ENCODE measurements around the gene USP13.

Gene USP13

GRCh38 chr3:179702271-179702947 is 49.6 kb downstream of the USP13 start:
- TF ChIP-seq GATA3 (IDR thresholded peaks at IDR 0.05; ENCODE audit: low read depth, low read length) (no peak), GATA2 (IDR thresholded peaks at IDR 0.05; ENCODE audit: low read depth, low read length) (no peak)

- TF ChIP-seq GATA2 (IDR thresholded peaks at IDR 0.05; ENCODE audit: low read depth, low read length): no peak
- TF ChIP-seq GATA3 (IDR thresholded peaks at IDR 0.05; ENCODE audit: low read depth, low read length): no peak
Observed at GRCh38 chr3:179703816-179704215, 51.0 kb downstream of the USP13 start.

- TF ChIP-seq GATA2 (IDR thresholded peaks at IDR 0.05; ENCODE audit: low read depth, low read length): no peak
- TF ChIP-seq GATA3 (IDR thresholded peaks at IDR 0.05; ENCODE audit: low read depth, low read length): no peak
Observed at GRCh38 chr3:179706233-179706632, 53.4 kb downstream of the USP13 start.

GRCh38 chr3:179710079-179710478 is 57.2 kb downstream of the USP13 start:
- TF ChIP-seq GATA2 (IDR thresholded peaks at IDR 0.05; ENCODE audit: low read depth, low read length) (no peak), GATA3 (IDR thresholded peaks at IDR 0.05; ENCODE audit: low read depth, low read length) (no peak)

GRCh38 chr3:179713643-179714090 is 60.8 kb downstream of the USP13 start:
- TF ChIP-seq GATA2 (IDR thresholded peaks at IDR 0.05; ENCODE audit: low read depth, low read length) (no peak), GATA3 (IDR thresholded peaks at IDR 0.05; ENCODE audit: low read depth, low read length) (no peak)

GRCh38 chr3:179715582-179715981 is 62.7 kb downstream of the USP13 start:
- TF ChIP-seq GATA2 (IDR thresholded peaks at IDR 0.05; ENCODE audit: low read depth, low read length) (no peak), GATA3 (IDR thresholded peaks at IDR 0.05; ENCODE audit: low read depth, low read length) (no peak)

- no peak for TF ChIP-seq GATA3 (IDR thresholded peaks at IDR 0.05; ENCODE audit: low read depth, low read length)
- no peak for TF ChIP-seq GATA2 (IDR thresholded peaks at IDR 0.05; ENCODE audit: low read depth, low read length)
Observed at GRCh38 chr3:179716226-179716625, 63.4 kb downstream of the USP13 start.

GRCh38 chr3:179716811-179717210 is 64.0 kb downstream of the USP13 start:
- no peak for TF ChIP-seq GATA3 (IDR thresholded peaks at IDR 0.05; ENCODE audit: low read depth, low read length)
- TF ChIP-seq GATA2 (IDR thresholded peaks at IDR 0.05; ENCODE audit: low read depth, low read length): no peak

GRCh38 chr3:179717219-179717618 is 64.4 kb downstream of the USP13 start:
- TF ChIP-seq GATA2 (IDR thresholded peaks at IDR 0.05; ENCODE audit: low read depth, low read length): no peak
- no peak for TF ChIP-seq GATA3 (IDR thresholded peaks at IDR 0.05; ENCODE audit: low read depth, low read length)

- TF ChIP-seq GATA2 (IDR thresholded peaks at IDR 0.05; ENCODE audit: low read depth, low read length) (no peak), GATA3 (IDR thresholded peaks at IDR 0.05; ENCODE audit: low read depth, low read length) (no peak)
Observed at GRCh38 chr3:179719048-179719734, 66.4 kb downstream of the USP13 start.

- no peak for TF ChIP-seq GATA2 (IDR thresholded peaks at IDR 0.05; ENCODE audit: low read depth, low read length)
- no peak for TF ChIP-seq GATA3 (IDR thresholded peaks at IDR 0.05; ENCODE audit: low read depth, low read length)
Observed at GRCh38 chr3:179720196-179720595, 67.4 kb downstream of the USP13 start.

GRCh38 chr3:179723617-179724016 is 70.8 kb downstream of the USP13 start:
- TF ChIP-seq GATA3 (IDR thresholded peaks at IDR 0.05; ENCODE audit: low read depth, low read length): no peak
- TF ChIP-seq GATA2 (IDR thresholded peaks at IDR 0.05; ENCODE audit: low read depth, low read length): no peak

GRCh38 chr3:179726075-179726699 is 73.3 kb downstream of the USP13 start:
- TF ChIP-seq GATA3 (IDR thresholded peaks at IDR 0.05; ENCODE audit: low read depth, low read length) (no peak), GATA2 (IDR thresholded peaks at IDR 0.05; ENCODE audit: low read depth, low read length) (no peak)

GRCh38 chr3:179729086-179729485 is 76.2 kb downstream of the USP13 start:
- TF ChIP-seq GATA2 (IDR thresholded peaks at IDR 0.05; ENCODE audit: low read depth, low read length): no peak
- TF ChIP-seq GATA3 (IDR thresholded peaks at IDR 0.05; ENCODE audit: low read depth, low read length): no peak

GRCh38 chr3:179729981-179730380 is 77.1 kb downstream of the USP13 start:
- TF ChIP-seq GATA3 (IDR thresholded peaks at IDR 0.05; ENCODE audit: low read depth, low read length) (no peak), GATA2 (IDR thresholded peaks at IDR 0.05; ENCODE audit: low read depth, low read length) (no peak)

Data from SH-SY5Y (cell line).